Naive thymus-derived CD4-positive, alpha-beta T cell (primary cell): ENCODE data around the gene POLR3B. TPM values are rescaled to one million over a fixed set of nuclear protein-coding genes. Genes with fewer than 3 reads are reported as not detected.
A peak's percentile ranks its signal among the peaks of the same experiment; 100 is the strongest.

ENCODE experiments used
- ATAC-seq: fragments of 150-1000 bp; cut with Tn5 transposase; 2 replicates; pipeline ENCODE4 v1.10.0; 2021; ENCODE audit warnings: mild to moderate bottlenecking, moderate library complexity
- CTCF ChIA-PET: fragments of 350-600 bp; sonication (Branson Sonifier 250); formaldehyde crosslinking; loops from one replicate; lab custom pipeline; 2021; ENCODE audit warnings: antibody characterized with exemption; lab: Charles Lee
- POLR2A ChIA-PET: fragments of 350-600 bp; sonication (Branson Sonifier 250); formaldehyde crosslinking; loops from one replicate; lab custom pipeline; 2021; ENCODE audit warnings: antibody characterized with exemption, inconsistent platforms; lab: Charles Lee
- DNase-seq, 9 donors: peaks; one replicate each; pipeline versions ENCODE4 v3.0.0 to v3.0.0-alpha.2; 2020 to 2022; ENCODE audit warnings: mixed read lengths in 1 of 9
- H3K27ac ChIP-seq: one replicate; pipeline ENCODE4 v1.7.0; 2013; ENCODE audit warnings: mild to moderate bottlenecking, low read depth, low read length, moderate library complexity
- H3K27me3 ChIP-seq, 2 donors: one replicate each; pipeline ENCODE4 v1.7.0; 2013; ENCODE audit warnings: low read length in 2 of 2, mild to moderate bottlenecking in 2 of 2, moderate library complexity in 2 of 2; ENCODE audit not compliant: control insufficient read depth in 2 of 2, insufficient read depth in 2 of 2
- H3K36me3 ChIP-seq, 3 experiments: 1 replicate in 2 of 3; 2 replicates in 1 of 3; pipeline ENCODE4 v1.7.0; 2013; ENCODE audit warnings: low read length in 3 of 3, mild to moderate bottlenecking in 3 of 3, moderate library complexity in 1 of 3; ENCODE audit not compliant: insufficient read depth in 3 of 3, control insufficient read depth in 2 of 3
- H3K4me1 ChIP-seq, 2 donors: one replicate each; pipeline ENCODE4 v1.7.0; 2013; ENCODE audit warnings: low read length in 2 of 2, mild to moderate bottlenecking in 2 of 2, moderate library complexity in 1 of 2; ENCODE audit not compliant: control insufficient read depth in 2 of 2, insufficient read depth in 2 of 2
- H3K4me3 ChIP-seq: 2 replicates; pipeline ENCODE4 v1.7.0; 2013; ENCODE audit warnings: mild to moderate bottlenecking, low read length
- H3K9me3 ChIP-seq, 3 experiments: 1 replicate in 2 of 3; 2 replicates in 1 of 3; pipeline ENCODE4 v1.7.0; 2013; ENCODE audit warnings: low read length in 3 of 3; ENCODE audit not compliant: control insufficient read depth in 2 of 3
- H3K27ac Mint-ChIP-seq, 9 donors: one replicate each; pipeline ENCODE4 v1.8.0; 2020 to 2022; ENCODE audit warnings: mixed read lengths in 9 of 9, mild to moderate bottlenecking in 8 of 9, moderate library complexity in 5 of 9, inconsistent platforms in 2 of 9
- H3K27me3 Mint-ChIP-seq, 5 donors: one replicate each; pipeline ENCODE4 v1.8.0; 2021 to 2022; ENCODE audit warnings: mixed read lengths in 5 of 5, mild to moderate bottlenecking in 1 of 5
- H3K36me3 Mint-ChIP-seq, 5 donors: one replicate each; pipeline ENCODE4 v1.8.0; 2020 to 2022; ENCODE audit warnings: mixed read lengths in 5 of 5, mild to moderate bottlenecking in 3 of 5, inconsistent platforms in 1 of 5
- H3K4me1 Mint-ChIP-seq, 7 donors: one replicate each; pipeline ENCODE4 v1.8.0; 2020 to 2022; ENCODE audit warnings: mixed read lengths in 7 of 7, mild to moderate bottlenecking in 3 of 7, inconsistent platforms in 1 of 7
- H3K4me3 Mint-ChIP-seq, 10 donors: one replicate each; pipeline ENCODE4 v1.8.0; 2020 to 2022; ENCODE audit warnings: mild to moderate bottlenecking in 10 of 10, mixed read lengths in 10 of 10, moderate library complexity in 6 of 10, inconsistent platforms in 2 of 10
- H3K9me3 Mint-ChIP-seq, 11 donors: one replicate each; pipeline ENCODE4 v1.8.0; 2020 to 2022; ENCODE audit warnings: mixed read lengths in 11 of 11, mild to moderate bottlenecking in 4 of 11, inconsistent platforms in 1 of 11, moderate library complexity in 1 of 11
- intact Hi-C, 2 donors: fragments of 100-400 bp; cut with micrococcal nuclease; formaldehyde crosslinking; loops; one replicate each; pipeline ENCODE4 v1.15.1; 2023
- polyA plus RNA-seq, 2 donors: library from polyadenylated mRNA; unstranded; fragments of 300-500 nt; fragmentation: Illumina TruSeq; gene quantifications; one replicate each; pipeline ENCODE4 v1.2.3, GENCODE V29; 2021
- total RNA-seq, 6 experiments: library from RNA in 5 of 6; stranded (reverse) in 5 of 6; gene quantifications; 1 replicate in 5 of 6; 2 replicates in 1 of 6; pipeline ENCODE4 v1.2.3 and lab custom pipeline; 2021 to 2026

POLR3B gene
- total and polyA plus RNA-seq, 7 experiments from 2014 or later: 4.7 to 8.7 (median 6.8) TPM

- H3K36me3 ChIP-seq: peaks cover 10 to 66% (median 12%) of the 10 kb centered on the region in 3 experiments
- POLR2A ChIA-PET: interaction anchor here (1.0 to 1.9 kb wide), 2 partner anchors 31 to 32 kb away, joined by 4 to 6 read pairs; partner anchors contain the start of gene TCP11L2
- DNase-seq (no peak), ATAC-seq (no peak)
- H3K9me3 ChIP-seq: no peaks in the 10 kb centered on the region
- Mint-ChIP-seq H3K9me3 (no peaks in the 10 kb centered on the region), H3K27me3 (no peaks in the 10 kb centered on the region), H3K4me3 (no peak overlapping the region), H3K36me3 (peaks cover 18 to 80% (median 44%) of the 10 kb centered on the region in 5 donors), H3K27ac (peak overlapping the region in 7 of 9 donors; percentile 1 to 69 (median 24)), H3K4me1 (peaks cover 0 to 36% (median 17%) of the 10 kb centered on the region in 7 donors)
- no peak overlapping the region for H3K4me3 ChIP-seq
- intact Hi-C loops: no loop called here
- CTCF ChIA-PET: no interaction called here
- no peak overlapping the region for H3K27ac ChIP-seq
- H3K27me3 ChIP-seq: no peaks in the 10 kb centered on the region
- H3K4me1 ChIP-seq: no peaks in the 10 kb centered on the region
These were observed 23.8 kb upstream of the POLR3B start for GRCh38 chr12:106333756-106334155.

DNA sequence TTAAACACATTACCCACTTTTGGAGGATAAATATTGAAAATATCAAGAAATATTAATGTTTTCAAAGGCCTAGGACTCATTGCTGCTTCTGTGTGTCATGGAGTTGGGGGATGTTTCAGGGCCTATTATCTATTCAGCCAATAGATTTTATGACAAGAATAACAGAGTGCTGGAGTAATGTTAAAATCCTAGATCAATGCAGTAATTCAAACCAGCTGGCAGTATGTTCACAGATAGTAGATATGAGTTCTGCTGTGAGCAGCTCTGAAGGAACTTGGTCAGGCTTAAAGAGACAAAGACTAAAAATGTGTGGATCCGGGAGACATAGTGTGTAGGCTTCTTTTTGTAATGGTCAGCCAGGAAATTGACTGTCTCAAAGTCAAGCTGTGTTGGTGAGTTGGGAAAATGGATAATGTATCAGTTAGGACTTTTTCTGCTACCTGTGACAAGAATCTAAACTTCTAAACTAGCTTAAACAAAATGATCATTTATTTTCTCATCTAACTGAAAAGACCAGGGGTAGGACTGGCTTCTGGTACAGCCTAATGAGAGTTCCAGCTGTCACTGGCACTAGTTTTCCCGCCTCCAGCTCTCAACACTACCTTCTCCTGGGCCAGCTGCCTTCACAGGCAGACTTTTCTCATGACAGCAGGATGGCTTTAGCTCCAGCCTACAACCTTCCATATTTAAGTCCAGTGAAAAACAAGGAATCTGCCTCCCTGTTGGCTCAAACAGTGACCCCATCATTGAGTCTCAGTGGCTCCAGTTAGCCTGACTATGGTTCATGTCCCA is 16.3 kb upstream of the POLR3B start:
- intact Hi-C loops: no loop called here
- H3K27me3 ChIP-seq: no peaks in the 10 kb centered on the region
- Mint-ChIP-seq H3K36me3 (peaks cover 6 to 70% (median 30%) of the 10 kb centered on the region in 5 donors), H3K4me3 (no peak overlapping the region), H3K27ac (peak overlapping the region in 2 of 9 donors; percentile 51 to 72), H3K27me3 (no peaks in the 10 kb centered on the region), H3K4me1 (peaks cover 0 to 21% (median 13%) of the 10 kb centered on the region in 7 donors), H3K9me3 (no peaks in the 10 kb centered on the region)
- no peaks in the 10 kb centered on the region for H3K9me3 ChIP-seq
- peaks cover 0 to 70% (median 0%) of the 10 kb centered on the region in 3 experiments for H3K36me3 ChIP-seq
- no peak for ATAC-seq
- no peak overlapping the region for H3K4me3 ChIP-seq
- no peaks in the 10 kb centered on the region for H3K4me1 ChIP-seq
- CTCF ChIA-PET: interaction anchor here (1.8 to 2.0 kb wide), 2 partner anchors 16 to 115 kb away, joined by 6 to 9 read pairs; partner anchors contain the start of gene POLR3B
- POLR2A ChIA-PET: no interaction called here
- H3K27ac ChIP-seq: peak overlapping the region; percentile 6
- DNase-seq: no peak

GRCh38 chr12:106342397-106343213 is 14.9 kb upstream of the POLR3B start:
- no peaks in the 10 kb centered on the region for H3K27me3 ChIP-seq
- Mint-ChIP-seq H3K27me3 (no peaks in the 10 kb centered on the region), H3K9me3 (no peaks in the 10 kb centered on the region), H3K4me3 (no peak overlapping the region), H3K4me1 (peaks cover 0 to 21% (median 13%) of the 10 kb centered on the region in 7 donors), H3K27ac (peak overlapping the region in 5 of 9 donors; percentile 46 to 74 (median 59)), H3K36me3 (peaks cover 3 to 66% (median 24%) of the 10 kb centered on the region in 5 donors)
- DNase-seq: no peak
- no peak overlapping the region for H3K27ac ChIP-seq
- CTCF ChIA-PET: interaction anchor here (1.8 to 2.0 kb wide), 2 partner anchors 15 to 116 kb away, joined by 6 to 9 read pairs; partner anchors contain the start of gene POLR3B
- POLR2A ChIA-PET: interaction anchor here (0.8 kb wide), 1 partner anchor 19 kb away, joined by 3 read pairs; no protein-coding TSS in a partner anchor
- H3K4me1 ChIP-seq: no peaks in the 10 kb centered on the region
- H3K36me3 ChIP-seq: peaks cover 0 to 64% (median 0%) of the 10 kb centered on the region in 3 experiments
- intact Hi-C loops: no loop called here
- H3K9me3 ChIP-seq: no peaks in the 10 kb centered on the region
- no peak for ATAC-seq
- H3K4me3 ChIP-seq: no peak overlapping the region

GRCh38 chr12:106343214-106343528 is 14.4 kb upstream of the POLR3B start:
- POLR2A ChIA-PET: interaction anchor here (0.8 kb wide), 1 partner anchor 20 kb away, joined by 3 read pairs; no protein-coding TSS in a partner anchor
- DNase-seq (no peak), ATAC-seq (no peak)
- Histone ChIP-seq H3K27me3 (no peaks in the 10 kb centered on the region), H3K4me1 (no peaks in the 10 kb centered on the region), H3K4me3 (no peak overlapping the region), H3K27ac (no peak overlapping the region), H3K9me3 (no peaks in the 10 kb centered on the region), H3K36me3 (peaks cover 0 to 63% (median 0%) of the 10 kb centered on the region in 3 experiments)
- CTCF ChIA-PET: no interaction called here
- Mint-ChIP-seq H3K4me1 (peaks cover 0 to 20% (median 13%) of the 10 kb centered on the region in 7 donors), H3K36me3 (peaks cover 3 to 60% (median 24%) of the 10 kb centered on the region in 5 donors), H3K27me3 (no peaks in the 10 kb centered on the region), H3K4me3 (no peak overlapping the region), H3K9me3 (no peaks in the 10 kb centered on the region), H3K27ac (peak overlapping the region in 3 of 9 donors; percentile 58 to 65 (median 59))
- intact Hi-C loops: no loop called here

GRCh38 chr12:106344131-106344530 is 13.4 kb upstream of the POLR3B start:
- H3K4me3 Mint-ChIP-seq: no peak overlapping the region
- no peak overlapping the region for H3K27ac ChIP-seq
- intact Hi-C loops: no loop called here
- no peaks in the 10 kb centered on the region for H3K4me1 ChIP-seq
- ChIA-PET CTCF (no interaction called here), POLR2A (no interaction called here)
- DNase-seq (no peak), ATAC-seq (no peak)
- H3K4me1 Mint-ChIP-seq: peaks cover 0 to 14% (median 13%) of the 10 kb centered on the region in 7 donors
- no peaks in the 10 kb centered on the region for H3K9me3 ChIP-seq
- peaks cover 0 to 63% (median 0%) of the 10 kb centered on the region in 3 experiments for H3K36me3 ChIP-seq
- H3K36me3 Mint-ChIP-seq: peaks cover 3 to 55% (median 21%) of the 10 kb centered on the region in 5 donors
- H3K9me3 Mint-ChIP-seq: no peaks in the 10 kb centered on the region
- no peak overlapping the region for H3K4me3 ChIP-seq
- no peaks in the 10 kb centered on the region for H3K27me3 ChIP-seq
- H3K27me3 Mint-ChIP-seq: no peaks in the 10 kb centered on the region
- H3K27ac Mint-ChIP-seq: peak overlapping the region in 3 of 9 donors; percentile 45 to 68 (median 59)

DNA sequence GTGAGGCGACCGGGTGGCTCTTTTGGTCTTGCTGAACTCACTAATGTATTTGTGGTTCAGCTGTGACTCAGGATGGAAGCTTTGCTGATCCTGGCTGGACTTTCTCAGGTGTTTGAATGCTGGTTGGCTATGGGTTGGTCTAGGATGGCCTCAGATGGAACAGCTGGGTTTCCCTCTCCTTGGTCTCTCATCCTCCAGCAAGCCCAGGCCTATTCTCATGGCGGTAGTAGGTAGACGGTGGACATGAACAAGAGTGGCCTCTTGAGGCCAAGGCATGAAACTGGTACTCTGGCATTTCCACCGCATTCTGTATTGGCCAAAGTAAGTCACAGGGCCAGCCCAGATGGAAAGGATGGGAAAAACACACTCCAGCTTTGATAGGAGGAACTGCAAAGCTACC is 11.8 kb upstream of the POLR3B start:
- CTCF ChIA-PET: interaction anchor here (0.7 to 1.6 kb wide), 5 partner anchors 33 to 124 kb away, joined by 3 to 6 read pairs (median 4); no protein-coding TSS in a partner anchor
- DNase-seq (peak in 1 of 9 donors; percentile 6), ATAC-seq (peak; percentile 49)
- H3K4me1 ChIP-seq: no peaks in the 10 kb centered on the region
- H3K36me3 Mint-ChIP-seq: peaks cover 3 to 43% (median 14%) of the 10 kb centered on the region in 5 donors
- H3K9me3 Mint-ChIP-seq: no peaks in the 10 kb centered on the region
- no peaks in the 10 kb centered on the region for H3K9me3 ChIP-seq
- no peaks in the 10 kb centered on the region for H3K27me3 ChIP-seq
- intact Hi-C loops: no loop called here
- H3K27ac ChIP-seq: no peak overlapping the region
- peak overlapping the region in 5 of 9 donors; percentile 20 to 78 (median 62) for H3K27ac Mint-ChIP-seq
- no peak overlapping the region for H3K4me3 ChIP-seq
- H3K27me3 Mint-ChIP-seq: peaks cover 0 to 4% (median 0%) of the 10 kb centered on the region in 5 donors
- H3K36me3 ChIP-seq: peaks cover 0 to 53% (median 0%) of the 10 kb centered on the region in 3 experiments
- POLR2A ChIA-PET: no interaction called here
- peaks cover 0 to 6% (median 0%) of the 10 kb centered on the region in 7 donors for H3K4me1 Mint-ChIP-seq
- no peak overlapping the region for H3K4me3 Mint-ChIP-seq
